ENCODE results near the gene RAB35.

Gene RAB35

DNA sequence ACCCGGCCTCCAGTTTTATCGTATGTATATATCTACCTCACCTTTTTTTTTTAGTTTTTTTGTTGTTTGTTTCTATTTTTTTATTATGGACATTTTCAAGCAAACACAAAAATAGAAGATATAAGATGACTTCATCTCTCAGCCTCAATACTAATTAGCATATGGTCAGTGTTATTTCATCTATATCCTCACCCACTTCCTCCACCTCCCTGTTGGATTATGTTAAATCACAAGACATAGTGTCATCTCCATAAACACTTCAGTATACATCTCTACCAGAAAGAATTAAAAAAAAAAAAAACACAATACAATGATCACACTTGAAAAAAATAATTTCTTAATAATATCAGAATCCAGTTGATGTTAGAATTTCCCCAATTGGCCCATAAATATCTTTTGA lies 34.9 kb downstream of the RAB35 start:
- no peak for DNase-seq

DNA sequence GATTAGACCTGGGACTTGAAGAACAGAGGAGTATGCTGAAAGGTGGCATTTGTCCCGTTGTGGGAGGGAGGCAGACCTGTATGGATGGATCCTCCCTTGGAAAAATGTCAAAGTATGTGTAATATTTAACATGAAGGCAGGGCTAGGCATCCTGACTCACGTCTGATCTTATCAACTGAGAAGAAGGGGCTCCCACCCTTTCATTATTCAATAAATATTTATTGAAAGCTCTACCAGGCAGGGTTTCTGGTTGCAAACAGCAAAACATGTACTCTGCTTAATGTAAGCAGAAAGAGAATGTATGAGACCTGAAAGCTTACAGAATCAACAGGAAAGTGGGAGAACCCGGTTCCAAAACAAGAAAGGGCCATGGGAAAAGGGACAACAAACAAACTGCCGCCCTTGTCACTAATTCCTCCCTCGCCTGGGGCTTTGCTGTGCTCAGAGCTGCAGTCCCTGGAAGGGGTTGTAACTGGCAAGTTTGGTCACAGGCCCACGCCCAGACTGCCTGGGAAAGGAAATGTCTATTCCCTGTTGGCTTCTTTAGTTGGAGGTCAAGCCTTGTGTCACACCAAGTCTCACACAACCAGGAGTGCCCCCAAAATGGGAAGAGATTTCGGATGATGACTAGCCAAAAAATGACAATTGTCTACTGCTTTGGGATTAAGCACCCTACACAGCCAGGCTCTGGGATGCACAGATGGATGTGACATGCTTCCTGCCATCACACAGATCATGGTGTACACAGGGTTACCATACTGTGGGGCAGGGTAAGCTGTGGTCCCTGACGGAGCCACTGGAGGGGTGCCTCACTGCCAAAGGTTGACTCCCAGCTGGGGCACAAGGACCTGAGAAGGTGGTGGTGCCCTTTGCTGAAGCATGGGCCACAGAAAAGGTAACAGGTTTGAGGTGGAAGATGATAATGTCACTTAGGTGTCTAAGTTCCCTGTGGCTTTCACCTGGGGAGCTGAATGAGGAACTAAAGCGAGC lies 36.8 kb downstream of the RAB35 start:
- no peak for DNase-seq

DNA sequence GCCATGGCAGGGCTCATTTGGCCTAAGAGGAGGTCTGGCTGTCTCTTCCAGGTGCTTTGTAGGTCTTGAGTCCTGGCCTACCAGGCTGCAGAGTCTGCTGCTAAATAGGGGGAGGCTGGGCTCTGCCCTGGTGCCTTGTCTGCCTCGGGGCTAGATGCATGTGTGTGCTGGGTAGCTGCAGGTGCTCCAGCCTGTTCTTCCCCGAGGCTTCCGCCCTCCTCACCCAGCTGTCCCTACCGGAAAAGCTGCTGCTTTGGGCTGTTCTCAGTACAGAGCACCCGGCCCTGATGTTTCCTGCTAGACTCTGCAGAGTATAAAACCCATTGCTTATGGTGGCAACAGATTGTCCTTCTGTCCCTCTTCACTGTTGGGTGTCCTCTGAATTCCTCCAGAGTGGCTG lies 37.7 kb downstream of the RAB35 start:
- no peak for DNase-seq

DNA sequence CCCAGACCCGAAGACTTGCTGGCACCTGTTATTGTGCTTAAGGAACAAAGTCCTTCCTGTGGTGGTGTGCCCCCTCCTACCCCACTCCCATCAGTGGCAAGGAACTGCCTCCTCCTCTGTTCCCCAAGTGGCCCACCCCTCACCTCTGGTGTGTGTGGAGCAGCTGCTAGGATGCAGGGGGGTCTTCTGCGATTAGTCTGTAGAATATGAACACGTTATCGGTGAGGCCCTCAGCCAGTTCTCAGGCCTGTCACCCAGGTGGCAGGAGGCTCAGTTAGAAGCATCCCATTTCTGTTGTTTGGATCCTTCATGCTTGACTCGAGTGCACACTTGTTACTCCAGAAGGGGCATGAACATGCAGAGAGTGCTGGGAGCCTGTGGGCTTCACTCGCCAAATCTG lies 39.3 kb downstream of the RAB35 start:
- DNase-seq: no peak

DNA sequence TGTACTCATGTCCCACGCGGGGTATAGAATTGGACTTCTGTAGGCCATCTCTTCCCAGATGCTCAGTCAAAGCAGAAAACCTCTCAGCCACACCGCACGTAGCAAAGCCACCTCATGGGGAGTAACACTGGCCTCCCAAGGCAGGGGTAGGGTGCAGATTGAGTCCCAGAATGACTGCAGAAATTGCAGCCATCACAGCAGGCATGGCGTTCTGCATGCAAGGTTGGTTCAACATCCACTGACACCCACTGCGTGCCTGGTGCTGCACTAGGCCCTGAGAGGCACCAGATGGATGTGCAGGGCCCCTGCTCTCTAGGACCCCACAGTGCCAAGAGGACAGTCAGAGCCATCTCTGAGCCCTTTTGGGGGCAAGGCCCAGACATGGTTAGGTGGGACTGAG lies 39.9 kb downstream of the RAB35 start:
- DNase-seq: no peak

DNA sequence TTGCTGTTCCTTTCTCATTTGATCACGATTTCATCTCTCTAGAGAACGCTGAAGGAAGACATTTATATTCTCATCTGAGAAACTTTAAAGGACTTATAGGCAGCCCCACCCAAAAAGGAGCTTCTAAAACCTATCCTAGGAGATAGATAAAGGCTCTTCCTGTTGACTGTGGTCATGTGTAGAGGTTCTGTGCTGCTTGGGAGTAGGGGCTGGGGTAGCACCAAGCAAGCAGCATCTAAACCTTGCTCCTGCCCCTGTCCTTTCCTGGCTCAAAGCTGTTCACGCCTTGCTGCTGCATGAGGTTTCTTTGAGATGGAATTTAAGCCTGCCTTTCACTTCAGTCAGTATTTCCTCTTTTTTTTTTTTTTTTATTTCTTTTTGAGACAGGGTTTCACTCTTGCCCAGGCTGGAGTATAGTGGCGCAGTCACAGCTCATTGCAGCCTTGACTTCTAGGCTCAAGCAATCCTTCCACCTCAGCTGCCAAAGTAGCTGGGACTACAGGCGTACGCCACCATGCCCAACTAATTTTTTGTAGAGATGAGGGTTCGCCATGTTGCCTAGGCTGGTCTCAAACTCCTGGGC lies 41.4 kb downstream of the RAB35 start:
- no peak for DNase-seq

DNA sequence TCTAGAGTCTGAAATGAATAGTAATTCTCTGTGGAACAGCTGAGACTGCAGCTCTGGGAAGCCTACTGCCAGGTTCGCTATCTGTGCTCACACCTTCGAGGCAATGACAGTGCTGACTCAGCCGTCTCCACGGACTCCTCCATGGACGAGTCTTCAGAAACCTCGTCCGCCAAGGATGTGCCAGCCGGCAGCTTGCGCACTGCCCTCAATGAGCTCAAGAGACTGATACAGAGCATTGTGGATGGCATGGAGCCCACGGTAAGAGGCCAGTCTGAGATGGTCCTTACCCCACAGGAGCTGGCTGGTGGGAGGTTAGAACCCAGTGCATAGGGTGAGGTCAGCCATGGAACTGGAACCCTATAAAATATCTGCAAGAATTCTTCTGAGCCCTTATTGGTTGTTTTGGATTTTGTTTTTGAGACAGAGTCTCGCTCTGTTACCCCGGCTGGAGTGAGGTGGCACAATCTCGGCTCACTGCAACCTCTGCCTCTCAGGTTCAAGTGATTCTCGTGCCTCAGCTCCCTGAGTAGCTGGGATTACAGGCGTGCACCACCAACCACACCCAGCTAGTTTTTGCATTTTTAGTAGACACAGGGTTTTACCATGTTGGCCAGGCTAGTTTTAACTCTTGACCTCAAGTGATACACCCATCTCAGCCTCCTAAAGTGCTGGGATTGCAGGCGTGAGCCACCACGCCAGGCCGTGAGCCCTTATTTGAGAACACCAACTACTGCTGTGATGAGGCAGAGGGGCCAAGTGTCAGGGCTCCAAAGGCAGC lies 43.9 kb downstream of the RAB35 start:
- DNase-seq: no peak

DNA sequence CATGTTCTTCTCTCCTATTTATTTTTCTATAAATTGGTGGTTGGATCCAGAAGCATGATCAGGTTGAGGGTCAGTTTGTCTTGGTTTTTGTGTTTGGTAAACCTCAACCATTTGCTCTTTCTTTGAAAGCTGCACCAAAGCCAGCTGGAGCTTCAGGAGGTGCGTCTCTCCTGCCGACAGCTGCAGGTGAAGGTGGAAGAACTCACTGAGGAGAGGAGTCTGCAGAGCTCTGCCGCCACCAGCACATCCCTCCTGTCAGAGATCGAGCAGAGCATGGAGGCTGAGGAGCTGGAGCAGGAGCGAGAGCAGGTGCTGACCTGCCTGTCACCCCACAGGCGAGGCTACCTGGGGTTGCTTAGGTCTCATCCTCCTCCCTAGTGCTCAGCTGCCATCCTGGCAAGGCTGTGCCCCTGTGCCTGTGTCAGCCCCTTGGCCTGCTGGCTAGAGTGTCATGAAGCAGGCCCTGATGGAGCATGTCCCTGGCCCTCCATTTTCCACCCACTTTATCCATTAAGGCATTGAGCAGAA lies 45.0 kb downstream of the RAB35 start:
- DNase-seq: no peak

DNA sequence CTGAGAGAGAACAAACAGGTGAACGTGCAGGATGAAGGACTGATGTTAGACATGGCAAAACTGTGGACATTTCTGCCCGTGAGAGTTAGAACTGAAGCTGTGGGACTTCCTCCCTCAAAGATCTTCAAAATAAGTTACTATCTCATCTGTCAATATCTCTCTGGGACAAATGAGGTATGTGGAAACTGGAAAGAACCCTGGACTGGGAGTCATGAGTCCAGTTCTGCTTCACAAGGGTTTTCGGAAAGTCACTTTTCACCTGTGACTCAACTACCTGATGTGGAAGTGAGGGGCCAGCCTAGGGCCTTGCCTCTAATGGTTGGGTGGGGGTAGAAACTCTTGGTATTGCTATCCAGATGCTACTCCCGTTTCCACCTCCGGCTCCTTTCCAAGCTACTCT lies 47.3 kb downstream of the RAB35 start:
- DNase-seq: no peak

DNA sequence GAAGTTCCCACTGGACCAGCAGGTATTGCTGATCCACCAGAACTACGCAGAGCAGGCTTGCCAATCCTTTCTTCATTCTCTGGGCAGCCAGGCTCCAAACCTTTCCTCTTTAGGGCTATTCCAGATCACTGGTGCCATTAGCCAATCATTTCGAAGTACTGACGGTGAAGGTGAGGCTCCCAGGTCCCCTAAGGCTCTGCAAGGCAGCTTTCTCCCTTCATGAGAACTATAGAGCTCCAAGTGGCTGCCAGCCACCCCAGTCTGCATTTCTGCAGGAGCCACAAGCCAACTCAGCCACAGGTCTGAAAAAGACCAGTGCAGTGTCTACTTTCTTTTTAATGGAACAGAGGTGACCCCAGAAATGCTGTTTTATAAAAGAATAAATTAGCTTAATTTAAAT lies 48.7 kb downstream of the RAB35 start:
- no peak for DNase-seq

DNA sequence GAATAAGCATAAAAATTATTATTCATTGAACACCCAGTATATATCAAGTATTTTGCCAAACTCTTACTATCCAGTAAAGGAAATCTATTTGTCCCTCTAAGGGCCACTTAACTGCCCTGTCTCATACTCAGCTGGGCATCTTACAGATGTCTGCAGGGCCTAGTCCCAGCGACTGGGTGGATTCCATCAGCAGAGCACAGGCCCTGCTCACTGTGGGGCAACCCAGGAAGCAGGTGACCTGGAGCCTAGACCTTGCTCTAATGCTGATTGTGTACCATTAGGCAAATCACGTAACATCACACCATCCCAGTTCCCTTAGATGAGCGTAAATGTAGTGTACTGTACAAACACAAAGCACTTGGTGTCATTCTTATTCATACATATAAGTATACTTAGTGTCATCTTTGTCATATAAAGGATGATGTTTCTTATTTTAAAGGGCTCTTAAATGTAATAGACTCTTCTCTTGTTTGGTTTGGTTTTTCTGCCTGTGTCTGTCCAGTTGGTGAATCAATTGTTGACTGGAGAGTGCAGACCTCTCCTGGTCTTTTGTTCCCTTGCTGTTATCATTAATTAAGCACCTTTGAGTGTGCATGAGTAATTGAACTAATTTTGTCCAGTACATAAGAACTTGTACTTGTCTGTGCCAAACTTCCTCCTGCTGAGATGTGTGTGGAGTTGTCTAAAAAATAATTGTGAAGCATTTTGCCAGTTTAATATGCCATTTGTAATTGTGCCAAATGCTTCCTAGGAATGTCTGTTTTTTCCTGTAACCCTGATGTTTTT lies 49.3 kb downstream of the RAB35 start:
- DNase-seq: no peak

DNA sequence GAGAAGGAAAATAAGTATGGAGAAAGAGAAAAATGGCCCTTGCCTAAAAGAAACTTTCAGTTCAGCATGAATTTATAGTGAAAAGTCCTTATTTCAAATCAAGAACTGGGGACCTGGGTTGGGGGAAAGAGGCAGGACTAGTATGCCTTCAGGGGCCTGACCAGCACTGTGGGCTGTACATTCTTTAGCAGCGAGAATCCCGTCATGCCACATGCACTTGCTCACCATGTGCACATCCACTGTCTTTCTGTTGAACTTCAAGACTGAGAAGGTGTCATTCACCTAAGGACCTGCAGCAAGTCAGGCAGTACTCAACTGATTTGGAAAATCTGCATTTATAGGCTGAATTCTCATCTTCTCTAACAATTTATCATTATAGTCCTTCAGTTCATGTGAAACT lies 50.2 kb downstream of the RAB35 start:
- no peak for DNase-seq

DNA sequence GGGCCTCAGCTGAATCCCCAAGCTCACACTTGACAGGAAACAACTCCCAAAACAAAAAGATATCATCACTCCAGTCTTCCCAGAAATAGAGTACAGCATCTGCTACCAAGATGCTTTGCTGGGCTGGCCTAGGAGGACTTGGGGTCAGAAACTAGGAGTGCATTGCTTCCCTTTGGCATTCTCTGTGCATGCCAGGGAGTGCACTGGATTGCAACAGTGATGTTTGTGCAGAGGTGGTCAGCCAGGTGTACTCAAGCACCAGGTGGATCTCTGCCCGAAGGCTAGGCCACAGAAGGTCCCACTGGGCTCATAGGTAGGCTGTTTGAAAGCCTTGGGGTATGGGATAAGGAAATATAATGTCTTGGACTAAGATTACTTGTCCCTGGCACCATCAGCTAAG lies 51.1 kb downstream of the RAB35 start:
- DNase-seq: no peak

DNA sequence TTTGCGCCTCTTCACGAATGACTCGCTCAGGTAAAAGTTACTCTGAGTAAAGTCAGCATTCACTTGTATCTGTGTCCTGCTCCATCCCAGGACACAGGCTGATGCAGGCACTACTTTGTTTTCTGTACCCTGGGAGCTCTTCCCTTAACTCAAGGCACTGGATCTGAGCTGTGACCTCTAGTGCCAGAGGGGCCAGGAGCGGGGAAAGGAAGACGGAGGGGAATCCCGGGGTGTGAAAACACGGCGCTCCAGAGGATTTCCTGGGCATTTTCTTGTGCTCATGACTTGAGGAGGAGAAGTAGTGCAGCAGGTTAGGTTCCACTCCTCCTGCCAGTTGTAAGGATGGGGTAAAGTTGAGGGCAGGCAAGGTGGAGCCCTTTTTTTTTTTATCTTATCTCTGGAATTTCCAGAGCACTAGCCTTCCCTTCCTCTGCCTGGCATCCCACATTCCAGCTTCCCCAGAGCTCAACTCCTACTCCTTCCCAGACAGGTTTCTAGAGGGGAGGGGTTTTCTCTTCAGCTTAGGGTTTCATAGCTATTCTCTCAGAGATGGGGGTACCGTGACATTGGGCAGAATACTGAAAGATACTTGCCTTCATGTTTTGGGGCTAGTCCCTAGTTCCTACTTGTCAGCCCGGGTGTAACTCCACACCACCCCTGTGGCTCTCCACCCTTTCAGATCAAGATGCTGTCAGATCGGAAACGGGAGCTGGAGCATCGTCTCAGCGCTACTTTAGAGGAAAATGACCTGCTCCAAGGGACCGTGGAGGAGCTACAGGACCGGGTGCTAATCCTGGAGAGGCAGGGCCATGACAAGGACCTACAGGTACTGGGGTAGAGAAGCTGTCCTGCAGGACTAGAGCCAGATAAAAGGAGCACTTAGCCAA lies 52.3 kb downstream of the RAB35 start:
- no peak for DNase-seq

DNA sequence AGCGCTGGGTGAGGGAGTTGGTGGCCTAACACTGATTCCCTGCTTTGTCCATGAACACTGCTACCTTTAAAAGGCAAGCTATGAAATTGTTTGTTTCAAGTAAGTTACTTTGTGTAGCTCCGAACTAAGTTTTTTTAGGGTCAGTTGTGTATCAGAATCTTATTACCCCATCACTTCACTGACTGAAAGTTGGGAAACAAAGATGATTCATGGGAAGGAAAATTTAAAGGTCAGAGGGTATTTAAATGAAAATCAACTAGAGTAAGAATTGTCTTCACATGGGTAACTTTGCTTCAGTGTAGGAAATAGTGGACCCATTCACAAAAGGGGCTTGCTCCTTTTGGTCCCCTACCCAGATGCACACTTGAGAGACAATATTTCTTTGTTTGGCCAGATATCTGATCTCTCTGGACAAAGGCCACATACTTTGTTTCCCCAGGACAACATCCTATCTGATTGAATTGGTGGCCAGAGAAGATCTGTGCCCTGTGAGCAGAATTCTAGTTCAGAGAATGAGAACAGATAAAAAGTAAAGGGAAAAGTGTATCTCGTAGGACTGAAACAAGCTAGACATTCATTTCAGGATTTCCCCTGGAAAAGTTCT lies 53.5 kb downstream of the RAB35 start:
- no peak for DNase-seq

DNA sequence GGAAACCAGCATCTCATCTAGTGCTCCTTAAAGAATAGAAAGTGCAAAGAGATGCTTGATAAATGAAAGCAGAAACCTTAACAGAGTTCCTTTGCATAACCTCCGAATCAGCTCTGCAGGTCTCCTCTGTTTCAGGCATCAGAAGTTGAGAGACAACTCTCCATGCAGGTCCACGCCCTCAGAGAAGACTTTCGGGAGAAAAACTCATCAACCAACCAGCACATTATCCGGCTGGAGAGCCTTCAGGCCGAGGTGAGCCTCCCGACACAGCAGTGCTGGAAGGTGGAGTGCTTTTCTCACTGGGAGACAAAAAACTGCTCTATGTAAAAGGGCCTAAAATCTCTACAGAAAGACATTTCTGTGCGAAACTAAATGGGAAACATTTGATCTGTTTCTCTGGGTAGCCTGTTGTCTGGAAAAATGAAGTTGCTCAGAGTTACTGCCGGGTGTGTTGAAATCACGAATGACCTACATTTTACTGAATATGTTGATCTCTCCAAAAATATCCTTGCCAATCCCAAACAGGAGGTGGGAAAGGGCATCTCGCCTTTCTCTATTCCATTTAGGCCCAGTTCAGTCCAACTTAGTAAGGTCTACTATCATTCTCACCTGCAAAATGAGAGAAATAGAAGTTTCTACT lies 54.9 kb downstream of the RAB35 start:
- DNase-seq: no peak

DNA sequence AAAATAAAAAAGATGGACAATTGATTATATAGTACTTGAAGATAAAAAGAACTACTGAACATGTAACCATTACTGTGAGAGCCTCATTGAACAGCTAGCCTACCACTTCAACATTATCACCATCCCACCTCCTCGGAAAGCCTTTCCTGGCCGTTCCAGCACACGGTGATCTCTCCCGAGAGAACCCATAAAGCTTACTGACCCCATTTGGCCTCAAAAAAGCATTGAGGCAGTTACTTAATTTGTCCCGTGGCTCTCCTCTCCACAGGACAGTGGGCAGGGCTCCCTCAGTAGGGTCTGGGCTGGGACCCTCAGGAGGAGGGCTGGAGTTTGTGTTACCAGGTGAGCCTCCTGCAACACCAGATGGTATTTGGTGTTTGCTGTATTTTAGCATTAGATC lies 55.8 kb downstream of the RAB35 start:
- DNase-seq: no peak

DNA sequence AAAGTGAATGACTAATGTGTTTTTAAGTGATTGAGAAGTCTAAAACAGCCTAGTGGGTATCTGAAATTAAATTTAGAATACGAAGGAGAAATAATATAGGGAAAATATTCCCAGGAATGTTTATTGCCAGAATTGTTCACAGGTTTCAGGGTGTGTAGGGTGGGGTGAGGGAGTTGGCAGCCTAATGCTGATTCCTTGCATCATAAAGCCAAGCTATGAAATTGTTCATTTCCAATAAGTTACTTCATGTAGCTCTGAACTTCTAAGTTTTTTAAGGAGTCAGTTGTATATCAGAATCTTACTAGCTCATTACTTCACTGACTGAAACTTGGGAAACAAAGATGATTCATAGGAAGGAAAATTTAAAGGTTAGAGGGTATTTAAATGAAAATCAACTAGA lies 56.4 kb downstream of the RAB35 start:
- no peak for DNase-seq

DNA sequence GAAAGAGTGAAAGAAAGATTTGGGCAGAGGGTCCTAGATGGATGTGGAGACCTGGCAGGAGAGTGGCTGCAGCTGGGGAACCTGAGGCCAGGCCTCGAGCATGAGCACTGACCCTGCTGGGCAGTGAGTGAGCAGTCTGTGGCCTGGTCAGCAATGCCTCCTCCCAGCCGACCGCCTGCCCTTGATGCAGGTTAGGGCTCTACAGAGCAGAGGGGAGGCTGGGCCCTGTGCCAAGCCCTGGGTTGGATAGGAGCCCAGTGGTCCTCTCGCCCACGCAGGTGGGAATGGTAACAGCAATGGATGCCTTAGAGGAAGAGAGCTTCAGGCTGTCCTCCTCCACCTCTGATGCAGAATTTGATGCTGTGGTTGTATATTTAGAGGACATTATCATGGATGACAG lies 59.8 kb downstream of the RAB35 start:
- no peak for DNase-seq

DNA sequence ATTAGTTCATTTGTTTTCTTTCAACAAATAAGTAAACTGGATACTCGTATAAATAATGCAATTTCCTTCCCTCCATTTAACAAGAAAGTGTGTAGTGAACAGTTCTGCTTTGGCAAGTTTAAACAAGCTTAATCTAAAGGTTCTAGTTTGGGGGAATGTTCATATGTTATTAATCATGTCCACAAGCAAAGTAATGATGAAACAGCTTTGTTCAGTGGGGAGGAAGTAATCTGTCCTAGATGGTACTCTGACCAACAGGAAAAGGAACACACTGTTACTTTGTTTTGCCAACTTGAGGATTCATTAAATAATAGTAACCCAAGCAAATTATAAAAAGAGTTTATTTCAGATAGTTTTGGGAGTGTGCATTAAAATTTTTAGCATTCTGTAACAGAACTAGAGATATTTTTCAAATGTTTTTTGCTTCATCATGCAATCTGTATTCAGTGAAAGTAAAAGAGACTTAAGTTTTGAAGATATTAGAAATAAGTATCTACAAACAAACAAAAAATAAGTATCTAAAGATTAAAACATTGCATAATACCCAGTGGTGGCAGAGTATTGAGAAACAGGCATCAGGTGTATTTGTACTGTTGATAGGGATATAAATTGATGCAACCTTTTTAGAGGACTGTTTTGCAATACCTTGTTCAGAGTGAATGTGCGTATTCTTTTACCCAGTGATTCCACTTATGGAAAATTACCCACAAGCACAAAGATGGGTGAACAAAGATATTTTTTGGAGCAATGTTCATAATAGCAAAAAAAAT lies 61.1 kb downstream of the RAB35 start:
- no peak for DNase-seq

All from activated CD4-positive, alpha-beta T cell treated with anti-CD3 and anti-CD28 coated beads for 48 hours (primary cell).